DOHH2 (cell line): ENCODE measurements around the gene LRSAM1.

Source experiments
- H3F3A ChIP-seq: fragments of 200-600 bp; sonication (generic), shearing (Covaris generic); 2 replicates; pipeline ENCODE4 v1.6.0; 2016; ENCODE audit warnings: antibody characterized with exemption, mild to moderate bottlenecking; ENCODE audit not compliant: control insufficient read depth, insufficient read depth
- H3K27ac ChIP-seq: fragments of 200-600 bp; sonication (generic); 2 replicates; pipeline ENCODE4 v1.5.1; 2014; ENCODE audit warnings: low read depth, mild to moderate bottlenecking, low read length, moderate library complexity
- H3K27me3 ChIP-seq: fragments of 200-600 bp; sonication (generic); 2 replicates; pipeline ENCODE4 v1.6.1; 2014; ENCODE audit warnings: mild to moderate bottlenecking, low read length, mixed read lengths; ENCODE audit not compliant: control insufficient read depth
- H3K36me3 ChIP-seq: fragments of 200-600 bp; sonication (generic); 2 replicates; pipeline ENCODE4 v1.6.1; 2014; ENCODE audit warnings: mild to moderate bottlenecking, low read length, moderate library complexity, mixed read lengths; ENCODE audit not compliant: control insufficient read depth
- H3K4me1 ChIP-seq: fragments of 200-600 bp; sonication (generic); 2 replicates; pipeline ENCODE4 v1.6.1; 2014; ENCODE audit warnings: mild to moderate bottlenecking, low read length, mixed read lengths; ENCODE audit not compliant: control insufficient read depth
- H3K4me2 ChIP-seq: fragments of 200-600 bp; sonication (generic); 2 replicates; pipeline ENCODE4 v1.6.0; 2014; ENCODE audit warnings: mild to moderate bottlenecking, low read length, moderate library complexity
- H3K4me3 ChIP-seq: fragments of 200-600 bp; sonication (generic); 2 replicates; pipeline ENCODE4 v1.5.1; 2014; ENCODE audit warnings: mild to moderate bottlenecking, low read length, mixed read lengths
- H3K79me2 ChIP-seq: fragments of 200-600 bp; sonication (generic); 2 replicates; pipeline ENCODE4 v1.6.1; 2014; ENCODE audit warnings: mild to moderate bottlenecking, low read length, mixed read lengths; ENCODE audit not compliant: control insufficient read depth
- H3K9me2 ChIP-seq: fragments of 200-600 bp; sonication (generic); replicated peaks from 2 replicates; pipeline ENCODE4 v1.6.1; 2014; ENCODE audit warnings: mild to moderate bottlenecking, low read length, mixed read lengths; ENCODE audit not compliant: control insufficient read depth
- H3K9me3 ChIP-seq: fragments of 200-600 bp; sonication (generic); 2 replicates; pipeline ENCODE4 v1.6.1; 2014; ENCODE audit warnings: antibody characterized with exemption, low read length, mixed read lengths; ENCODE audit not compliant: control insufficient read depth, insufficient read depth
- H4K20me1 ChIP-seq: fragments of 200-600 bp; sonication (generic); 2 replicates; pipeline ENCODE4 v1.6.0; 2014; ENCODE audit warnings: low read depth, mild to moderate bottlenecking, antibody characterized with exemption, low read length, moderate library complexity; ENCODE audit not compliant: control insufficient read depth, insufficient read depth
- EZH2phosphoT487 ChIP-seq: fragments of 200-600 bp; sonication (generic); IDR thresholded peaks from 2 replicates; pipeline ENCODE4 v1.6.1; 2017; ENCODE audit warnings: borderline replicate concordance, mild to moderate bottlenecking, antibody characterized with exemption, low read length, moderate library complexity, mixed read lengths
- TF ChIP-seq, protein P1 (sequence below): fragments of 200-600 bp; sonication (generic); IDR thresholded peaks from one replicate; pipeline ENCODE4 v1.5.1; 2014; ENCODE audit warnings: antibody characterized with exemption, mild to moderate bottlenecking, low read depth, low read length; ENCODE audit not compliant: poor library complexity, severe bottlenecking

Gene LRSAM1

DNA sequence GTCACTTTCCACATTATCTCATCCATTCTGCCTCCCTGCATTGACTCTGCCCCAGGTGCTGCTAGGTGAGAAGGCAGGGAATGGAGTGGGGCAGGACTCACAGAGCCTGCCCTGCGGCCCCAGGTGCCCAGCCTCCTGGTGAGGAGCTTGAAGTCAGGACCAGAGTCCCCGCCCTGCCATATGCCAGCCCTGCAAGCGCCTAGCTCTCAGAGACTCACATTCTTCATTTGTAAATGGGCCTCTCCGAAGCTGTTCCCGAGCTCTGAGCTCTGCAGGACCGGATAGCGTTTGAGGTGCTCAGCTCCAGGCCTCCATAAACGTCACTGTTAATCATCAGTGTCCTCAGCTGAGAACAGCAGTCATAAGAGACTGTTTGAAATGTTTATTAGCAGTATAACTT, 85.7 kb downstream of the LRSAM1 start:
- Histone ChIP-seq H3K9me3 (no peaks in the 10 kb centered on the region), H3K4me3 (no peak overlapping the region), H3K9me2 (no peaks in the 10 kb centered on the region), H3K79me2 (no peaks in the 10 kb centered on the region), H3K4me2 (no peak overlapping the region), H3K36me3 (no peaks in the 10 kb centered on the region), H3F3A (no peaks in the 10 kb centered on the region), H4K20me1 (no peaks in the 10 kb centered on the region), H3K4me1 (no peaks in the 10 kb centered on the region), H3K27me3 (no peaks in the 10 kb centered on the region), H3K27ac (no peak overlapping the region)
- TF ChIP-seq, protein P1, sequence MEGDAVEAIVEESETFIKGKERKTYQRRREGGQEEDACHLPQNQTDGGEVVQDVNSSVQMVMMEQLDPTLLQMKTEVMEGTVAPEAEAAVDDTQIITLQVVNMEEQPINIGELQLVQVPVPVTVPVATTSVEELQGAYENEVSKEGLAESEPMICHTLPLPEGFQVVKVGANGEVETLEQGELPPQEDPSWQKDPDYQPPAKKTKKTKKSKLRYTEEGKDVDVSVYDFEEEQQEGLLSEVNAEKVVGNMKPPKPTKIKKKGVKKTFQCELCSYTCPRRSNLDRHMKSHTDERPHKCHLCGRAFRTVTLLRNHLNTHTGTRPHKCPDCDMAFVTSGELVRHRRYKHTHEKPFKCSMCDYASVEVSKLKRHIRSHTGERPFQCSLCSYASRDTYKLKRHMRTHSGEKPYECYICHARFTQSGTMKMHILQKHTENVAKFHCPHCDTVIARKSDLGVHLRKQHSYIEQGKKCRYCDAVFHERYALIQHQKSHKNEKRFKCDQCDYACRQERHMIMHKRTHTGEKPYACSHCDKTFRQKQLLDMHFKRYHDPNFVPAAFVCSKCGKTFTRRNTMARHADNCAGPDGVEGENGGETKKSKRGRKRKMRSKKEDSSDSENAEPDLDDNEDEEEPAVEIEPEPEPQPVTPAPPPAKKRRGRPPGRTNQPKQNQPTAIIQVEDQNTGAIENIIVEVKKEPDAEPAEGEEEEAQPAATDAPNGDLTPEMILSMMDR = no peak
- TF ChIP-seq EZH2phosphoT487 = no peak

DNA sequence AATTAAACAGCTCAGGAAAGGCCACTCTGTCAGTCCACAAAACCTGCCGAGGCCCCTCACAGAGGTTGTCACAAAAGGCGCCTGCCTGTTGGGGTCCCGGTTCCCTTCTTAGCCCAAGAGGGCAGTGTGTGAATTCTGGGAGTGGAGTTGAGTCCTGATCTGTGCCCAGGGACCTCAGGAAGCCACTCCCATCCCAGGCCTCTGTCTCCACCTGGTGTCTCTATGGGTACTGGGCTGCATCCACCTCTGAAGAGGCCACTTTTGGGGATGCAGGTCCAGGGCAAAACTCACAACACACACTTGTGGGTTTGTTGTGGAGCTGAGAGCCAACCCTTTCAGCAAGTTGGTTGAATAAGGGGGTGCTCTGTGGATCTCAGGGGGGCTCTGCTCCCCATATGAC, 86.5 kb downstream of the LRSAM1 start:
- Histone ChIP-seq H3K36me3 (no peaks in the 10 kb centered on the region), H4K20me1 (no peaks in the 10 kb centered on the region), H3K4me3 (no peak overlapping the region), H3K4me2 (no peak overlapping the region), H3K9me2 (no peaks in the 10 kb centered on the region), H3K27me3 (no peaks in the 10 kb centered on the region), H3K27ac (no peak overlapping the region), H3F3A (no peaks in the 10 kb centered on the region), H3K9me3 (no peaks in the 10 kb centered on the region), H3K79me2 (no peaks in the 10 kb centered on the region), H3K4me1 (no peaks in the 10 kb centered on the region)
- TF ChIP-seq, protein P1 = no peak
- no peak for TF ChIP-seq EZH2phosphoT487

DNA sequence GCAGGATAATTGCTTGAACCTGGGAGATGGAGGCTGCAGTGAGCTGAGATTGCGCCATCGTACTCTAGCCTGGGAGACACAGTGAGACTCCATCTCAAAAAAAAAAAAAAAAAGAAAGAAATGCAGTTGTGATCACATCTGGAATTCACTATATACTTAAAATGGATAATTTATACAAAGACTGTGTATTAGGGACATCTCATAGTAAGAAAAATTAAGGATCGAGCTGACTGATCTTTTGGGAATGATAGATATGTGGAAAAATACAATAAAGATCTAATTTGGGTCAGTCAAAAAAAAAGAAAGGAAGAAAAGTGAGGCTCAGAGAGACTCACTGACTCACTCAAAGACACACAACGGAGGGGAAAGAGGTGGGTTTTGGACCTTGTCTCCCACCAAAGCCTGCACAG, 87.5 kb downstream of the LRSAM1 start:
- Histone ChIP-seq H3K9me2 (no peaks in the 10 kb centered on the region), H3K79me2 (no peaks in the 10 kb centered on the region), H3F3A (no peaks in the 10 kb centered on the region), H3K4me1 (no peaks in the 10 kb centered on the region), H3K27ac (no peak overlapping the region), H3K9me3 (no peaks in the 10 kb centered on the region), H3K27me3 (no peaks in the 10 kb centered on the region), H3K36me3 (no peaks in the 10 kb centered on the region), H4K20me1 (no peaks in the 10 kb centered on the region), H3K4me3 (no peak overlapping the region), H3K4me2 (no peak overlapping the region)
- no peak for TF ChIP-seq EZH2phosphoT487
- TF ChIP-seq, protein P1 = no peak
